ENCODE results near the gene CFAP100.

CFAP100 gene

GRCh38 chr3:126361211-126361610, 33.5 kb upstream of the CFAP100 start:
- H3K27ac ChIP-seq: no peak overlapping the region
- ChIA-PET CTCF (no interaction called here), POLR2A (ENCODE audit: low non-redundant PET) (no interaction called here)
- DNase-seq (ENCODE audit: low spot score): no peak
- TF ChIP-seq CTCF (conservative IDR thresholded peaks at IDR 0.05; ENCODE audit: low read depth): no peak

- CTCF ChIA-PET: interaction anchor here (0.6 kb wide), 1 partner anchor 118 kb away, joined by 3 read pairs; no protein-coding TSS in a partner anchor
- H3K27ac ChIP-seq: no peak overlapping the region
- POLR2A ChIA-PET (ENCODE audit: low non-redundant PET): no interaction called here
- DNase-seq (ENCODE audit: low spot score): no peak
- no peak for TF ChIP-seq CTCF (conservative IDR thresholded peaks at IDR 0.05; ENCODE audit: low read depth)
Measured at GRCh38 chr3:126364130-126364695, 30.5 kb upstream of the CFAP100 start.

GRCh38 chr3:126364731-126365301, 29.9 kb upstream of the CFAP100 start:
- no peak for DNase-seq (ENCODE audit: low spot score)
- no peak for TF ChIP-seq CTCF (conservative IDR thresholded peaks at IDR 0.05; ENCODE audit: low read depth)

DNA sequence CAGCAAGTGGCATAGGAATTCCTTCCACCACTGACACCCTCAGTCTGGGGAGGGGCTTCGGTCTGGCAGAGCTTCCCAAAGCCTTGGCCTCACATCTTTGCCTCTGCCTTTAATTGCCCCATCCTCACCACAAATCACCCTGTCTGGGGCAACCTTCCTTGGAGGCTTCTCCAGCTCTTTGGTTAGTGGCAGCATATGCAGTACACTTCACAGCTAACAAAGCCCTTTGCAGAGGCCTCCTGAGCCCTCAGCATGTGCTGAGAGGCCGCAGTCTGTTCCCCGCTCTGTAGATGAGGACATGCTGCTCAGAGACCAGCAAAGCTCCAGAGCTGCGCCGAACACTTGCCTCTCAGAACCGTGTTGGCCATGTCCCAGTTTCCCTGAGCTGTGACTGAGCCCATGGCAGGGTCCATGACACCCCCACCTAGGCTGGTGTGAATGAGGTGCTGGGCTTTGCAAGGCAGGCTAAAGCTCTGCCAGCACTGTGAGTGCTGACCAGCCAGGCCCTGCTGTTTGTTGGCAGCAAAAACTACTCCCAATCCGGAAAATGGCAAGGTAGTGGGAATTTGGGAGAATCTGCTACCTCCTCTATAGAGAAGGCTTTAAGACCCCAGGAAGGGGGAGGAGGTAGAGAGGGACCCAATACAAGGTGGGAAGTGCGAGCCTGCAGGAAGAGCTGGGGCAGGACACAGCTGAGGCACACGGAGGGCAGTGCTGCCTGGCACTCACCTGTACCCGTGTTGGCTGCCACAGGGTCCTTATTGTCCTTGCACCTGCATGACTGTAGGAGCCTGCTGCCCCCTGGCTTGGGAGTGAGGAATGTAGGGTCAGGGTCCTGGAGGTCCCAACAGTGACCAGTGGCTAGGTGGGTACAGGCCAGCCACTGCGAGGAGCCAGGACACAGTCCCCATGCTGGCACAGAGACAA, 29.1 kb upstream of the CFAP100 start:
- ChIA-PET CTCF (no interaction called here), POLR2A (ENCODE audit: low non-redundant PET) (no interaction called here)
- TF ChIP-seq CTCF (conservative IDR thresholded peaks at IDR 0.05; ENCODE audit: low read depth): no peak
- H3K27ac ChIP-seq: no peak overlapping the region
- DNase-seq (ENCODE audit: low spot score): no peak

More at GRCh38 chr3:126364731-126365301, 29.9 kb upstream of the CFAP100 start:
- CTCF ChIA-PET: no interaction called here
- H3K27ac ChIP-seq: no peak overlapping the region
- POLR2A ChIA-PET (ENCODE audit: low non-redundant PET): no interaction called here

DNA sequence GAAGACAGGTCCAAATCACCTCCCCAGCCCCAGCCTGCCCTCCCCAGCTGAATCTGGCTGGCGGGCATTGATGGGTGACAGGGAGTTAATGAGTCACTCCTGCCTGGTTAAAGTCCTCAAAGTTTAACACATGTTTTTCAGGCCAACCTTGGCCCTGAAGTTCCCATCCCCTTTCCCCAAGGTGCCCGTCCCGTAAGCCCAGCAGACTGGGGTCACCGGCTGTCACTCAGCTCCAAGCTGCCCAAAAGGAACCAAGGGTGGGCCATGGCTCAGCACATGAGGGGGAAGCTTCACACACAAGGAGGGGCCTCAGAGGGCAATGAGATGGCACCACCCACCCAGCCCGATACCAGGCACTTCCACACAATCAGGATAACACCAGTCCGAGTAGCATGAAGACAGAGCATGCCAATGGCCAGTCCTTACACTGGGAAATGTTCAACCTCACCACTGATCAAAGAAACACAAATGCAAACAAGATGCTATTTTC, 27.3 kb upstream of the CFAP100 start:
- TF ChIP-seq CTCF (conservative IDR thresholded peaks at IDR 0.05; ENCODE audit: low read depth): no peak
- CTCF ChIA-PET: no interaction called here

GRCh38 chr3:126369490-126369889, 25.2 kb upstream of the CFAP100 start:
- TF ChIP-seq CTCF (conservative IDR thresholded peaks at IDR 0.05; ENCODE audit: low read depth): no peak
- no peak overlapping the region for H3K27ac ChIP-seq
- no peak for DNase-seq (ENCODE audit: low spot score)
- CTCF ChIA-PET: no interaction called here
- POLR2A ChIA-PET (ENCODE audit: low non-redundant PET): no interaction called here

More for the DNA sequence above, 27.3 kb upstream of the CFAP100 start:
- POLR2A ChIA-PET (ENCODE audit: low non-redundant PET): no interaction called here
- no peak for DNase-seq (ENCODE audit: low spot score)
- no peak overlapping the region for H3K27ac ChIP-seq

Measured in RWPE1 (cell line).